OCI-LY7 (cell line): ENCODE measurements around the gene RAD51B.

Experiments
- EZH2phosphoT487 ChIP-seq: fragments of 200-600 bp; sonication (generic); IDR thresholded peaks from 2 replicates; pipeline ENCODE4 v1.6.1; 2018; ENCODE audit warnings: low read depth, borderline replicate concordance, mild to moderate bottlenecking, mixed run types, antibody characterized with exemption, low read length, moderate library complexity, mixed read lengths
- TF ChIP-seq, protein P1 (sequence below): fragments of 200-600 bp; sonication (generic); conservative IDR thresholded peaks from 2 replicates; pipeline ENCODE4 v1.5.1; 2014; ENCODE audit warnings: mild to moderate bottlenecking, antibody characterized with exemption, low read length, moderate library complexity, mixed read lengths

GRCh38 chr14:68032154-68032553, 212.6 kb downstream of the RAD51B start:
- TF ChIP-seq, protein P1, sequence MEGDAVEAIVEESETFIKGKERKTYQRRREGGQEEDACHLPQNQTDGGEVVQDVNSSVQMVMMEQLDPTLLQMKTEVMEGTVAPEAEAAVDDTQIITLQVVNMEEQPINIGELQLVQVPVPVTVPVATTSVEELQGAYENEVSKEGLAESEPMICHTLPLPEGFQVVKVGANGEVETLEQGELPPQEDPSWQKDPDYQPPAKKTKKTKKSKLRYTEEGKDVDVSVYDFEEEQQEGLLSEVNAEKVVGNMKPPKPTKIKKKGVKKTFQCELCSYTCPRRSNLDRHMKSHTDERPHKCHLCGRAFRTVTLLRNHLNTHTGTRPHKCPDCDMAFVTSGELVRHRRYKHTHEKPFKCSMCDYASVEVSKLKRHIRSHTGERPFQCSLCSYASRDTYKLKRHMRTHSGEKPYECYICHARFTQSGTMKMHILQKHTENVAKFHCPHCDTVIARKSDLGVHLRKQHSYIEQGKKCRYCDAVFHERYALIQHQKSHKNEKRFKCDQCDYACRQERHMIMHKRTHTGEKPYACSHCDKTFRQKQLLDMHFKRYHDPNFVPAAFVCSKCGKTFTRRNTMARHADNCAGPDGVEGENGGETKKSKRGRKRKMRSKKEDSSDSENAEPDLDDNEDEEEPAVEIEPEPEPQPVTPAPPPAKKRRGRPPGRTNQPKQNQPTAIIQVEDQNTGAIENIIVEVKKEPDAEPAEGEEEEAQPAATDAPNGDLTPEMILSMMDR = no peak
- no peak for TF ChIP-seq EZH2phosphoT487
